Measurements from ENCODE around the gene ARSA.
A peak's percentile ranks its signal among the peaks of the same experiment; 100 is the strongest.

The ARSA gene

DNA sequence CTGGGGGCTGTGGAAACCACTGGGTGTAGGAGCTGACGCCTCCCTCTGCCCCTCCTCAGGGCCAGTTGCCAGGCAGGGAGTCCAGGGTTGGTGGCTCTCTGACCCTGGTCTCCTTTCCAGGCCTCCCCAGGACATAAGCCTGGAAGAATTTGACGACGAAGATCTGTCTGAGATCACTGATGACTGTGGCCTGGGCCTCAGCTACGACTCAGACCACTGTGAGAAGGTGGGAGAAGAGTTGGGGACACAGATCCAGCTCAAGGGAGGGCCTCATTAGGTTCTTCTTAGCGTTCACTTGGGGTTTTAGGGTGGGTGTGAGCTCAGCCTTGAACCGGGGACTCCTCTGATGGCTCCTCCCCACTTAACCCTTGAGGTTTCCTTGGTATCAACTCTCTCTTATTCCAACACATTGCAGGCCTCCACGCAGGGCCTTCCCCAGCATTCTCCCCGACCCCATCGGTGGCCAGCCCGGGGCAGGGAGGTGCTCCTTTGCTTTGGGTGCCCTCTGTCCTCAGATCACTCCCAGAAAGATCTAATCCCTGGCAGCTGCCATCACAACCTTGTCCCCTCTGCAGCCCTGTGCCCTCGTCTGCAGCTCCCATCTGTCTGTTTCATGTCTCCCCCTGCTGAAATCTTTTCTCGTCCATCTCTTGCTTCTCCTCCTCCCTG lies 26.1 kb downstream of the ARSA start:
- no peak for DNase-seq

DNA sequence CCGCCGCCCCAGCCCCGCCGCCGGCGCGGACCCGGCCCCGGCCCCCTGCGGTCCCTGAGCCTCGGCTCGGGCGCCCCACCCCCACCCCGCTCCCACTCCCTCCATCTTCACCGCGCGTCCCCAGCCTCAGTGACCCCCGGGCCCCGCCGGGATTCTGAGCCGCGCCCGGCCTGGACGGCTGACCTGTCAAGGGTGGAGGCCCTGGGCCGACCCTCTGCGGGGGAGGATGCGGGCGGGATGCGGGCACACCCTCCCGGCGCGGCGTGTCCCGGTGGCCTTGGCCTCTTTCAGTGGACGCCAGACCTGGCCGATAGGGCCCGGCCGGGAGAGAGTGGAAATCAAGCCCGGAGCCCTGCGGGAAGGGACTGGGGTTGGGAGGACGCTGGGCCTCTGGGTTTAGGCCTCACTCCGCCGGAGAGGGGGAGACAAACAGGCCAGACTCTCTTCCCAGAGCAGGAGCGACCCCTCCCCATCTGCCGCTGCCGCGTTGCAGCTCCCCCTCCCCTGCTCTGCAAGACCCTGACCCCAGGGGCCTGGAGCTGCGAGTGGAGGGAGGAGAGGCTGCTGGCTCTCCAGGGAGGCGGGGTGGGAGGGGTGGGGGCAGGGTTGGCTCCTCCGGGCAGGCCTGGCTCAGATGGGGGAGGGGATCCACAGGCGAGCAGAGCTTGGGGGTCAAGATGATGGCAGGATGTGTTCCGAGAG lies 26.8 kb downstream of the ARSA start:
- DNase-seq, result no peak

DNA sequence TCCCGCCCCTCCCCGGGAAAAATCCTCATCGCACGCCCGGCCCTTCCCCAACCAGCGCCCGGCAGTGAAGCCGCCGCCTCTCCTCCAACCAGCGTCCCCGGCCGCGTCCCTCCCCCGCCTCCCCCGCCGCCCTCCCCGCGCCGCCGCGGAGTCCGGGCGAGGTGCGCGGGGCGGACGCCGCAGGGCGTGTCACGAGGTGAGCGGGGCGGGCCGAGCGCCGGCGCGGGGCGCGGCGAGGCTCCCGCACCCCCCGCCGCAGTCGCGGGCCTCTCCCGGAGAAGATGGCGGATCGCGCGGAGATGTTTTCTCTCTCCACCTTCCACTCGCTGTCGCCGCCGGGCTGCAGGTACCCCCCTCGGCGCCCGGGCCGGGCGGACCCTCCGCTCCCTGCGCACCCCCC lies 27.4 kb downstream of the ARSA start, which contains the start of gene MAPK8IP2:
MAPK8IP2 (plus strand) TSS at position 256 of the 400 bp plus-strand sequence; CDS start at position 282, 26 bp downstream.
- no peak for DNase-seq

DNA sequence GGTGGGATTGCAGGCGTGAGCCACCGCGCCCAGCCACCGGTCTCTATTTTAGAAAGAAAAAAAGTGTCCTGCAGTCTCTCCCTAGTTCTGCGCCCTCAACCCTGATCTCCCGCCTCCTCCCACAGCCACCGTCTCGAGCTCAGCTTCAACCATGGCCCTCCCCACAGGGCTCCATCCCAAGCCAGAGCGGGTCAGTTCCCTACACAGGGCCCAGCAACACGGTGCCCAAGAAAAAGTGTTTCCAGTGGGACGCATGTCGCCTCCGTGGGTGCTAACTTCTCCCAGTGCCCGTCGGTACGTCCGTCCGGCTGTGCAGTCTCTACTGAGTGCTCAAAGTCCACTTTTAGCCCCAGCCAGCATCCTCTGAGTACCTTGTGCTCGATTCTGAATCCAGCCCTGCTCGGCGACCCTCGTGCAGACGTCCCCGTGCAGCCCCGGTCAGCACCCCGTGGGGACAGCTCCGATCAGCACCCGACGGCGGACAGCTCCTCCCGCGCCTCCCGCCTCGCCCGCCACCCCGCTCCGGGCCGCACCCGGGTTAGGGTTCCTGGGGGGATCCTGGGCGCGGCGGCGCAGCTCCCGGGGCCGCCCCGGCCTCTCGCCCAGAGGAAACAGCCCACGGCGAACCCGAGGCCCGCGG lies 28.0 kb downstream of the ARSA start:
- DNase-seq, result no peak

DNA sequence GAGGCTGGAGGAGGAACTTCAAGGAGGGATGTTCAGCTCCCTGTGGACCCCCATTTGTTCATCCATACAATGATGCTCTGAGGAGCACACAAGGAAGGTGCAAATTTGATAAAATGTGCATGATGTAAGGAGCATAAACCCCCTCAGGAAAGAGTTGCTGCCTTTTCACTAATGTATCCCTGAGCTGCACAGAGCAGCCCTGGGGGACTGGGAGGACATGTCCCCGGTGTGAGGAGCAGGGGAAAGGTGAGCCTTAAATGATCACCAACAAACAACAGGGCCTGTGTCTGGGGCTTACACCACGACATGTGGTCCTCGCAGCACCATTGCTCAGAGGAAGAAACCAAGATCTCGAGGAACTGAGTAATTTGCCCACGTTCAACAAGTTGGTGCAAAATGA lies 30.9 kb downstream of the ARSA start:
- no peak for DNase-seq

DNA sequence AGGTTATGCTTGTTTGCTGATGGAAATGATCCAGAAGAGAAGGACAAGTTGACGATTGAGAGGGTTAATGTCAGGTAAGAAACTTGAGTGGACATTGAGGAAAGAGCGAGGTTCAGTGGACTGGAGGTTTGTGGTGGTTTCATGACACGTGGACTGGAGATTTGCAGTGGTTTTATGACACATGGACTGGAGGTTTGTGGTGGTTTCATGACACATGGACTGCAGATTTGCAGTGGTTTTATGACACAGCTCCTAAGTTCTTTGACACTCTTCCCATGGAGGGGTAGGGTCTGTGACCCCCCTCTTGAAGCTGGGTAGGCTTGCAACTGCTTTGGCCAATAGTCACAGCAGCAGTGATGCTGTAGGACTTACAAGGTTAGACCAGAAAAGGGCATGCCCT lies 32.8 kb downstream of the ARSA start:
- no peak for DNase-seq

DNA sequence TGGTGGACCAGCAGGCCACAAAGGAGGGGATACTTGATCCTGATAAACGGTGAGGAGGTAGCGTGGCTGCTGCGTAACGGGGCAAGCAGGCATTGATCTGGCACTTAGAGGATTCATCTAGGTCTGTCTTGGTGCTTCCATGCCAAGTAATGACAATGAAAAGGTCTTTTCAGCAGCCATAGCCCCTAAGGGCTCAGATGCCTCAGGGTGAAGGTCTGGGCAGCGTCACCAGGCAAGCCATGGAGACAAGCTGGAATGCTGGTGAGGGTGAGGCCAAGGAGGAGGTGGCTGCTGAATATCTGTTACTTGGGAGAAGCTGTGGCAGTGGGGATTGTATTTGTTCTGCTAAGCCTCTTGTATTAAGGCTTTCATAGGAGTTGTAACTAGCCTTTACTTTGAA lies 40.5 kb downstream of the ARSA start:
- no peak for DNase-seq

DNA sequence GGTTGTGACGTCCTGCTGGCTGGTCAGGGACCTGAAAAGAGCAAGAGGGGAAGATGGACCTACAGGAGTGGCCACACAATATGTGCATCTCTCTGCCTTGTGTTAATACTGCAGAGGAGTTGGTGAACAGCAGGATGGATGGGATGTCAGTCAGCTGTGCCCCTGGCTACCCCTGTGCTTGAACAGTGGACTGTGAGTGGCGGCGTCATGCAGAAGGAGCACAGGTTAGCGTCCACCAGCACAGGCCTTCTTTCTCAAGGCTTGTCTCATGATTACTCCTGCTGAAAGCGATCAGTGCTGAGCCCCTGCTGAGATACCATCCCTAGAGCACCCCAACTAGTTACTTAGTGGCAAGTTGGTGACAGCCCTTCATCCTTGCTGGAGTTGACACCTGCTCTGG lies 41.5 kb downstream of the ARSA start:
- no peak for DNase-seq

DNA sequence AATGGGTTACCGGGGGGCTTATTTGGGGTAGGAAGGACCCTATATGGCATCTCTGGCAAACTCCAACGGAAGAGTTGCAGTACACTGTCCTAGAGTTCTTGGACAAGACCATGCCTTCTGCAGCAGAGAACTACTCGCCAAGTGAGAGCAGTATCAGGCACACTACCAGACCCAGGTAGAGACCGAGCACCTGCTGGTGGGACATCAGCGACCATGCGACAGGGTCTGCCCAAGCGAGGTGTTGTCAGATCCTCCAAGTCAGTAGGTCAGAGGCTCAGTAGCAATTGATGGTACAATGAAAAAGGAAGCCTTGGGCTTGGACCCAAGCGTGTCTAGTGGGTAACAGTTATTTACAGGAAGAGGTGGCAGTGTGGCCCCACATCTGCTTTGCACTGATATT lies 42.2 kb downstream of the ARSA start:
- DNase-seq, result no peak

DNA sequence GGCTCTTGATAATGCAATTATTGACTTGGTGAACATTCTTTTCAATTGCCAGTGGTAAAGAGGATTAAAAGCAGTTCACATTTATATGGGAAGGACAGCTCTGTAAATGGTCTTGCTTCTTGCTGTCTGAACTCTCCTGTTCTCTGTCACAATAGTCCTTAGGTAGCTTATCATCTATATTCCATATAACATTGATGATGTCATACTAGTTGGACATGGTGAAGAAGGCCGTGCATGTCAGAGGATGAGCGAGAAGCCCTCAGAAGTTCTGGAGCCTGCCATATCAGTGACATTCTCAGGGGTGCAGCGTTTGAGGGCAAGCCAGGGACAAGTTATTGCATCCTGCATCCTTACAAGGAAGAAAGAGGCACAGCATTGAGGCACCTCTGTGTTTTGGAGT lies 42.7 kb downstream of the ARSA start:
- DNase-seq, result no peak

DNA sequence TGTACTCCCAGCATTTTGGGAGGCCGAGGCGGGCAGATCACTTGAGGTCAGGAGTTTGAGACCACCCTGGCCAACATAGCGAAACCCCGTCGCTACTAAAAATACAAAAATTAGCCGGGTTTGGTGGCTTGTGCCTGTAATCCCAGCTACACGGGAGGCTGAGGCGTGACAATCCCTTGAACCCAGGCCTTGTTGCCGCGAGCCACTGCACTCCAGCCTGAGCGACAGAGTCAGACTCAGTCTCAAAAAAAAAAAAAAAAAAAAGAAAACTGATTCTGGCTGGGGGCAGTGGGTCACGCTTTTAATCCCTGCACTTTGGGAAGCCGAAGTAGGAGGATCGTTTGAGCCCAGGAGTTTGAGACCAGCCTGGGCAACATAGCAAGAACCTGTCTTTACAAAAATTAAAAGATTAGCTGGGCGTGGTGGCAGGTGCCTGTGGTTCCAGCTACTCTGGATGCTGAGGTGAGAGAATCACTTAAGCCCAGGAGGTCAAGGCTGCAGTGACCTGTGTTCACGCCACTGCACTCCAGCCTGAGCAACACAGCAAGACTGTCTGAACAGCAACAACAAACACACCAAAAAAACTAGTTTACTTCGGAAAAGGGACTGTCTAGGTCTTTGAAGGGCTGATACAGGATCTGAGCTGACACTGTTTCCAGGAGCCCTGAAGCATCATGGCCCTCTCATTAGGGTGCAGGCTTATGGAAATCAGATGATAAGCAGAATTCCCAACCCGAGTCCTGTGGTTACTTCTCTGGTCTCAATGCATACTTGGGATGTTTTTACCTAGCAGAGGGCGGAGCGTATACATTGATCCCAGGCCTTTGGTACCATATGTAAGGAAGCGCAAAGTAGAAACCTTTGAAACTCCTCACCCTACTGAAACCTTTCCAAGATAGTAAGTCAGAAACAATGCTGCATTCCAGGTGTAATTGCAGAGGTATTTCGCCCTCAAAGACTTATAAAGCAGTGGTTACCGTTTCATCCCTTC lies 43.6 kb downstream of the ARSA start:
- no peak for DNase-seq

DNA sequence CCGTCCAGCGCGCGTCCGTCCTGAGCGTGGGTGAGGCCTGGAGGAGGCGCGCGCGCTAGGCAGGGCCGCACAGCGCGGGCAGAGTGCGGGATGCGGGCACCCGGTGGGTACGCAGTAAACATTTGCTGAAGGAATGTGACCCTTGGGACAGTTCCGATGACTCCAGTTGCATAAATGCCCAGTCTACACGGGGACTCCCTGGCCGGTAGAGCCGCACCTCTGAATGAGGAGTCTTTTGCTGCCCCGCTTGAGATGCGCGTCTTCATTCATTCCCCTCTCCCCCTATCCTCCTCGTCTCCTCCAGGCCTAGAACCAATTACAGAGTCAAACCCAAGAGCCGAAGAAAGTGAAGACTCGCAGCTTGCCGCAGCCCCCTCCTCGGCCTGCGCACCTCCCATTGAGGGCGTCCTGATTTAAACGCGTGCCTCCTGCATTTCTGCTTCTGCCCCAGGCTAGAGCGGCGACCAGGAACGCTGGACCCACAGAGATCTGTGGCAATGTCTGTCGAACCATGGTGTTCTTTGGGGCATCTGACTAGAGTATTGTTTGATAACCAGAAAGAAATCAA lies 44.6 kb downstream of the ARSA start:
- DNase-seq, result no peak

DNA sequence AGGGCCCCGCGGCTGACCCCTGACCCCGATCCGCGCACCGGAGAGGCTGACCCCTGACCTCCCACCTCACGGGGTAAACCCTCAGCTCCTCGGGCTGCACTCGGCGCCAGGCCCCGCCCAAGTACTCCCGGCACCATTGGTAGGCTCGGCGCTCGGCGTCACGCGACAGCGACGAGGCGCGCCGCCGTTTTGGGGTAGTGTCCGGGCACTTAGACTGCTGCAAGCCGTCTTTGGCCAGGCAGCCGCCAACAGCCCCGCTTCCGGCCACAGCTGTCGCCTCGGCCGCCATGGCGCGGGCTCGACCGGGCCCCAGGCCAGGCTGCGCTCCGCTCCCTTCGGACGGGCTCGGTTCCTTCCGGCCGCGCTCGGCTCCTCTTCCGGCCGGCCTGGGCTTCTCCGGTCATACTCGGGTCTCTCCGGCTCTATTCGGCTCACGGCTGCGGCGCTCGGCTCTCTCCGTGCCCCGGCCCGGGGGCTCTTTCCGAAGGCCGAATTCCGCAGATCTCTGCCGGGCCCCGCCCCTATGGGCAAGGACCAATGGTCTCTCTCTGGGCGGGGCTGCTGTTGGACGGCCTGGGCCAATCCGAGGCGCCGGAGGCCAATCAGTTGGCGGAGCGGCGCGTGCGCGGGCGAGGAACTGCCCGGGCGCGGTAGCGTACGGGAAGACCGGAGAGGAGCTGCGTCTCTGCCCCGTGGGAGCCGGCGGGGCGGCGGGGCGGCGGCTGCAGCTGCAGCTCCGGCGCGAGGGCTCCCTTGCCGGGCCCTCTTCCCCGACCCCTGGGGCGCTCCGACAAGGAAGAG lies 45.3 kb downstream of the ARSA start, which contains the start of gene CHKB:
CHKB (minus strand) TSS at position 357 of the 801 bp plus-strand sequence; CDS start at position 289, 68 bp downstream.
- peak; percentile 12 for DNase-seq

DNA sequence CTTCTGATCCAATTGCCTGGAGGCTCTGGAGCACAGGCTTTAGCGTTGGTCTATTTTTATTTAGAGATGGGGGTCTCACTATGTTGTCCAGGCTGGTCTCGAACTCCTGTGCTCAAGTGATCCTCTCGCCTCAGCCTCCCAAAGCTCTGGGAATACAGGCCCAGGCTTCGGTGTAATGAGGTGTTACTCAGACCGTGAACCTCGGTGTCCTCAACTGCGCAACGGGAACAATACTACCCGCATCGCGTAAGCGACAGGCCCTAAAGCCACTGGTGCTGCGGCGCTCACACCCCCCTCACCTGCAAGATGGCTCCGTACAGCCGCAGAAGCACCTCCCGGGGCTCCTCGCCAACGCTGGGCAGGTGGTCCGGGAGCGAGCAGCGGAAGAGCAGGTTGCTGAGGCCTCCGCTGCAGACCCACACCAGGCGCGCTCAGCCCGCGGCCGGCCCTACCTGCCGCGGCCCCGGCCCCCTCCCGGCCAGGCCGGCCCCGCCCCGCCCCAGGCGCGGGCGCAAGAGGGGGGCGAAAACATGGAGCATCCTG lies 45.9 kb downstream of the ARSA start:
- no peak for DNase-seq

DNA sequence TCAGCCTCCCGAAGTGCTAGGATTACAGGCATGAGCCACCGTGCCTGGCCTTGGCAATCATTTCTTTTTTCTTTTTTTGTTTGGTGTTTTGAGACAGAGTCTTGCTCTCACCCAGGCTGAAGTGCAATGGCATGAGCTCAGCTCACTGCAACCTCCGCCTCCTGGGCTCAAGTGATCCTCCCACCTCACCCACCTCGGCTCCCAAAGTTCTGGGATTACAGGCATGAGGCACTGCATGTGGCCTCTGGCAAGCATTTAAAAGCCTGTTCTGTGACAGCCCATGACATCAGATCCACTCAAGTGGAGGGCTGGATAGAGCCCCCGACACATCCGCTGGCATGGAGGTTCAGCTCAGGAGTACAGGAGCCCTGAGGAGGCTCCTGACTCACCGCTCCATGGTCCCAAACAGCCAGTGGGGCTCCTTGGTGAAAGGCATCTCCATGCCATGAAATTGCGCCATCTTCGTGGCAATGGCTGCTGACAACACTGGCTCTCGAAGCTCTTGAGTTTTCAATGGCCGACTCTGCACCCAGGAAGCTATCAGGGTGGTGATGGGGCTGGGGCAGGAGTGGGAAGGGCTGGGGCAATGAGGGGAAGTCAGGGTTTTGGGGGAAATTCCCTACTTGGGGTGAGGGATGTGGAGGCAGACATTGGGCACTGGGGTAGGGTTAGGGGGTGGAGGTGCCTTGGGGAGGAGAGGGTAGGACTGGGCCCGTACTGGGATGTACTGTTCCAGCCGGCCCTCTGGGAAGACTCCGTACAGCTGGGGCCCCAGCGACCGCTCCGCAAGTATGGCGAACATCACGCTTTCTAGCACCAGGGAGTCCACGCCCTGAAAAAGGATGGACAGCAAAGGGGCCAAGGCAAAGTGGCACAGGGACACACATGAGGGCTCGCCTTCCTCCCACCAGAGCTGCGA lies 46.7 kb downstream of the ARSA start:
- DNase-seq, result no peak

DNA sequence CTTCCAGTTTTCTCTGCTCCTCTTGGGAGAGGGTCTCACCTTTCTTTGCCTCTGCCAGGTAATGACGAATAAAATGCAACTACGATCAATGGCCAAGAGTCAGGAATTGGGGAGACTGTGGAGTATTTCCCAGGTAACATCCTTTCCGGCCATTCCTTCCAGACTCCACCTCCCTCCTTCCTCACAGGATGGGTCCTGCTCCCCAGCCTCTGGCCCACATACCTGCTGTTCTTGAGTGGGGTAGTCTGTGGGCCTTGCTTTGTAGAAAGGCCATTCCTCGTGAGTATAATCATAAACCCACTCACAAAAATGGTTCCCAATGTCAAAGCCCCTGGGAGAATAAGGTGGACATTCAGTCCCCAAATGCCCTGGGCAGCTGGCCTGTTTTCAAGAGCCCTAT lies 48.2 kb downstream of the ARSA start:
- DNase-seq, result no peak

DNA sequence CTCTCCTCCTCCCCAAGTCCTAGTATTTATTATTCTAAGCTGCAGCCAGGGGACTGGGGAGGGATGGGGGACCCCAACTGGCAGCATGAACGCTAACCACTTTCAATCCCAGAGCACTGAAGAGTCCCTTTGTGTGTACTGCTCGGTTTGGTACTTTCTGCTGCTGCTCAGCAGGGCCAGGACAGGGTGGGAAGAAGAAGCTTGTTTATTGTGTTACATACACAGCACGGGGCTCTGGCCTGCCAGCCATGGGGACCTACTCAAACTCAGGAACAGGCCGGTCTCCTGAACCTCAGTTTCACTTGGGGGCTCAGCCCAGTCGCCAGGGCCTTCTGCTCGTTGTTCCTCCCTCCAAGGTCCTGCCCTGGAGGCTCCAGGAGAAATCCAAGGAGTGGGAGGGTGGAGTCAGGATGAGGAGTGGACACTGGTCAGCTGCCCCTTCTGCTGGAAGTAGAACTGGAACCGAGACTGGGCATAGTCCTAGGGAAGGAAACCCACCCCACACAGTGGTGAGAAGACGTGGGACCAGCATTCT lies 49.1 kb downstream of the ARSA start:
- no peak for DNase-seq

DNA sequence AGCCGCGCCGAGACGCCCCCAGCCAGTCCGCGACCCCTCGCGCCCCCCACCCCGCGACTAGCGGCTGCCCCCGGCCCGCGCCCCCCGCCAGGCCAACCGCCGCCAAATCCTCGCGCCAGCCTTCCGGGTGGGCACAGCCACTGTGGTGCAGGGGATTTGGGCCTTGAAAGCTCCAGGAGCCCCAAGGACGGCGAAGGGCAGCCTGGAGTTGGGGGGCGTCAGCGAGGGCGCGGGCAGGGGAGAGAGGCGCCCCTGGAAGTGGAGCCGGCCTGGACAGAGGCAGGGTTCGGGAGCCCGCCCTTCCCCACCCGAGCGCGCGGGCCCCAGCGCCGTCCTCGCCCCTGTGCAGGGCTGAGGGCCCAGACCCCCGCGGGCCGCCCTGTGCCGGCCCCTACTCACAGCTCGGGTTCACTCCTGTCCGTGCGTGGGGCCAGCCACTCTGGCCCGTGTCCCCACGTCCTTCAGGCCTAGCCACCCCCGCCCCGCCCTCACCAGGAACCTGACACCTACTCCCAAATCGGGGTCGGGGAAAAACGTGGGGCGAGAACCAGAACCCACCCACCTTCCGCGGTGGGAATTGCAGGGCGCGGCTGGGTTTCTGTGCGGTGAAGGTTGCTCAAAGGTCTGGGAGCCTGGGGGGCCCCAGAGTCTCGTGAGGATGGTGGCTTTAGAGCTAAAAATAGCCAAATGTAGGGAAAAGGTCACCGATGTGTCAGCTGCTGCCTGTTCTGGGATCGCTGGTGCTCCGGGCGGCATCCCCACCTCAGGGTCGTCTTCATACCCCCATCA lies 49.8 kb downstream of the ARSA start, which contains the start of gene CPT1B:
CPT1B (minus strand) TSS at position 441 of the 789 bp plus-strand sequence. CDS start 512 bp downstream, outside the sequence.
- no peak for DNase-seq

DNA sequence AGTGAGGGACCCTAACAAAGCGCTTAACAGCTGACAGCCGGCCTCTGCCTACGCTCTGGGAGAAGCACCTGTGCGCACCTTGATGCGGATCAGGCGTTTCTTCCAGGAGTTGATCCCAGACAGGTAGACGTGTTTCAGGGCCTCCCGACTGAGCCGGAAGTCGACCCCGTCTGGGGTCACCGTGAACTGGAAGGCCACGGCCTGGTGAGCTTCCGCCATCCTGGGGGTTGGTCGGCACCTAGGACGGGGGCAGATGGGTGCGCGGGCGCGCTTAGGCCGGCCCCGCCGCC lies 50.3 kb downstream of the ARSA start:
- no peak for DNase-seq

Data from NCI-H187 treated with DMSO at 0.1 percent for 48 hours (cell line).